Astrocyte of the cerebellum (primary cell): Measurements from ENCODE around the gene IPCEF1.

Experiments
- DNase-seq: peaks from one replicate; pipeline ENCODE4 v3.0.0-alpha.2; 2011; ENCODE audit warnings: low read depth
- H3K4me3 ChIP-seq: 2 replicates; pipeline ENCODE4 v1.5.1; 2011; ENCODE audit warnings: mild to moderate bottlenecking, low read depth, low read length, moderate library complexity
- CTCF ChIP-seq: IDR thresholded peaks from 2 replicates; pipeline ENCODE4 v1.5.1; 2012; ENCODE audit warnings: low read length, low read depth, moderate library complexity, mild to moderate bottlenecking; ENCODE audit errors: missing control alignments
- in situ Hi-C: cut with HindIII; loops from 2 replicates; pipeline ENCODE4 v1.10.0; 2017; ENCODE audit warnings: low sequenced_read_pairs

The IPCEF1 gene

DNA sequence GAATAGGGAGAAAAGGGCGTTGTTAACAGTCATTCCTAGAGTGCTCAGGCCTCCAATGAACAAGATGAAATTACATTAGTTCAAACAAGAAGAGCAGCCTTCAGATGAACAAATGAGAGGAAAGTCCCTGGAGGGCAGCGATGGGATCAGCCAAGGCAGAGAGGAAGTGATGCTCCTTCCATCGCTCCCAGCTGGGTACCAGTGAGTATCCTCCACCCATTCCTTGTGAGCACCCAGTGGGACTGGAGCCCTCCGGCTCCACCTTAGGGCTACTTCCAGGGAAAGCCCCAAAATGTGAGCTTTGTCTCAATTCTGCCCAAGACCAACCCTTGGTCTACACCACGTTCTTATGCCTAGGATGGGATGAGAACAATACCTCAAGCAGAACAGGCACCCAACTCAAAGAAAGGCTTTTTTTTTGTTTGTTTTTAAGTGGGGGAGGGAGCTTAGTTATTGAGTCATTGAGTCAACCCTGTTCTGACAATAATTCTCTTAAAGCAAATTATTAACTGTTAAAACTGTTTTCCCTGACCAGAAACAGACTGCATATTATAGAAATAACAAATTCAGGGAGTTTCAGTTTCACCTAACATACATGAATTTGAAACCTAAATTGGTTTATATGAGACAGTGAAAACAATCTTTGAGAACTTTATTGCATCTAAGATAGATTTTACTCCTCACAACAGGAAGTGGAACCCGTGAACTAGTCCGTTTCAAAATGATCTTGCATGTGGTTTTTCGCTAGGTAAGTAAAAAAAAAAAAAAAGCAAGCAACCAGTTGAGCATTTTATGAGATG, 106.9 kb downstream of the IPCEF1 start:
- TF ChIP-seq CTCF: no peak
- no peak for DNase-seq
- in situ Hi-C loops: no loop called here
- H3K4me3 ChIP-seq: no peak overlapping the region

- in situ Hi-C loops: no loop called here
- H3K4me3 ChIP-seq: peak overlapping the region; percentile 7
- no peak for TF ChIP-seq CTCF
- no peak for DNase-seq
Observed at GRCh38 chr6:154247119-154247861, 109.3 kb downstream of the IPCEF1 start.

DNA sequence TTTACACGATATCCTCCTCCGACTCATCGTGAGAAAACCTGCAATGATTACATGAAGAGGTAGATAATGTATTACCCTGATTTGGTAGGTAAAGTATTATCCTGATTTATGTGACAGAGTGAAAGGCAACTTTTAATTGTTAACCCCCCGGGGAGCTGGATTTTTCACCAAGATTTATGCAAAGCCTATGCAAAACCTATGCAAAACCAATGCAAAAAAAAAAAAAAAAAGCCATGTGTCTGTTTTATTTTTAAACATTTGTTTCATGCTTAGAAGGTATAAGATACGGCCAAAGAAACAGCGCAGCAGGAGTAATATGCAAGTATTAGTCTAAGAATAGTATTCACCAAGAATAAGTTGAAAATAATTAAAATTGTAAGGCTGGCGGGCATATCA, 109.9 kb downstream of the IPCEF1 start:
- in situ Hi-C loops: no loop called here
- H3K4me3 ChIP-seq: no peak overlapping the region
- no peak for DNase-seq
- no peak for TF ChIP-seq CTCF

DNA sequence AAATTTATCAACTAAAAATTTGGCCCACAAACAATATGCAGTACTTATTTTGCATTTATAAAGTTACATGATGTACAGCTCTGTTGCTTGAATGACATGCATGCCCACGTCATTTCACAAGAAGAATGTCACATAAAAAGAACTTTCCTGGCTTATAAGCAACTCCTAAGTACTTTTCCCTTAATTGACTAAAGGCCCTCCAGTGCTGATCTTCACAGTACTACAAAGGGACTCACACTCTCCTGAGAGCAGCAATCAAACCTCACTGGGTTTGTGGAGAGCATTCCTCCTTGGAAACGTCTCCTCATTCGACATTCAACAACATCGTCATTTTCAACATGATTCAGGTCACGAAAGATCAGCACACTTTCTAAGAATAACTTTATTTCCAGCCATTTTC, 111.1 kb downstream of the IPCEF1 start:
- no peak for TF ChIP-seq CTCF
- no peak for DNase-seq
- in situ Hi-C loops: no loop called here
- H3K4me3 ChIP-seq: no peak overlapping the region

- in situ Hi-C loops: no loop called here
- no peak for TF ChIP-seq CTCF
- H3K4me3 ChIP-seq: no peak overlapping the region
- DNase-seq: no peak
Observed at GRCh38 chr6:154243793-154244750, 112.5 kb downstream of the IPCEF1 start.
